HUDEP-2 (cell line): ENCODE results near the gene SERPINB5.

Source experiments
- DNase-seq, 76 experiments: peaks; one replicate each; lab custom pipeline; 2025; ENCODE audit not compliant: unreplicated experiment in 76 of 76; lab: John Stamatoyannopoulos, UW

Gene SERPINB5

GRCh38 chr18:63467699-63468098, 9.1 kb upstream of the SERPINB5 start:
- no peak for DNase-seq

- DNase-seq: no peak
These were observed 8.2 kb upstream of the SERPINB5 start for GRCh38 chr18:63468575-63468974.

GRCh38 chr18:63470751-63471150, 6.0 kb upstream of the SERPINB5 start:
- no peak for DNase-seq

- DNase-seq: no peak
These were observed 4.4 kb upstream of the SERPINB5 start for GRCh38 chr18:63472380-63472779.

- no peak for DNase-seq
These were observed 442 bp downstream of the SERPINB5 start for GRCh38 chr18:63477200-63477599.

- DNase-seq: no peak
These were observed 1.2 kb downstream of the SERPINB5 start for GRCh38 chr18:63477968-63478367.

- no peak for DNase-seq
These were observed 3.1 kb downstream of the SERPINB5 start for GRCh38 chr18:63479826-63480225.

GRCh38 chr18:63480476-63480875, 3.7 kb downstream of the SERPINB5 start:
- DNase-seq: no peak

- DNase-seq: no peak
These were observed 4.2 kb downstream of the SERPINB5 start for GRCh38 chr18:63480915-63481314.

- no peak for DNase-seq
These were observed 10.9 kb downstream of the SERPINB5 start for GRCh38 chr18:63487676-63488075.

GRCh38 chr18:63488160-63488559, 11.4 kb downstream of the SERPINB5 start:
- no peak for DNase-seq

GRCh38 chr18:63492851-63493250, 16.1 kb downstream of the SERPINB5 start:
- DNase-seq: no peak

- DNase-seq: no peak
These were observed 18.9 kb downstream of the SERPINB5 start for GRCh38 chr18:63495675-63496074.

GRCh38 chr18:63505566-63506335, 29.0 kb downstream of the SERPINB5 start:
- peak in 26 of 76 experiments; percentile 2 to 64 (median 20) for DNase-seq

GRCh38 chr18:63506336-63506646, 29.5 kb downstream of the SERPINB5 start:
- DNase-seq: no peak

- DNase-seq: no peak
These were observed 31.8 kb downstream of the SERPINB5 start for GRCh38 chr18:63508596-63508995.

GRCh38 chr18:63511285-63511684, 34.5 kb downstream of the SERPINB5 start:
- DNase-seq: peak in 8 of 76 experiments; percentile 1 to 35 (median 16)

- no peak for DNase-seq
These were observed 37.6 kb downstream of the SERPINB5 start for GRCh38 chr18:63514326-63514725.

GRCh38 chr18:63514888-63515678, 38.3 kb downstream of the SERPINB5 start:
- no peak for DNase-seq

GRCh38 chr18:63515801-63516200, 39.0 kb downstream of the SERPINB5 start:
- no peak for DNase-seq

GRCh38 chr18:63518178-63519012, 41.6 kb downstream of the SERPINB5 start:
- DNase-seq: peak in 59 of 76 experiments; percentile 1 to 81 (median 37)
